Body of pancreas (tissue), 4 donors: ENCODE results near the gene DERA.

Experiments used
- CTCF ChIP-seq, 7 experiments: fragments of 450-650 bp in 4 of 7; fragments of 200-600 bp in 3 of 7; sonication (generic) in 3 of 7; IDR thresholded peaks; one replicate each; pipeline ENCODE4 v1.5.1; 2016 to 2019; ENCODE audit warnings: antibody characterized with exemption in 7 of 7
- POLR2A ChIP-seq, 3 donors: fragments of 450-650 bp; IDR thresholded peaks; one replicate each; pipeline ENCODE4 v1.6.1; 2016; ENCODE audit warnings: antibody characterized with exemption in 3 of 3, mild to moderate bottlenecking in 2 of 3

DNA sequence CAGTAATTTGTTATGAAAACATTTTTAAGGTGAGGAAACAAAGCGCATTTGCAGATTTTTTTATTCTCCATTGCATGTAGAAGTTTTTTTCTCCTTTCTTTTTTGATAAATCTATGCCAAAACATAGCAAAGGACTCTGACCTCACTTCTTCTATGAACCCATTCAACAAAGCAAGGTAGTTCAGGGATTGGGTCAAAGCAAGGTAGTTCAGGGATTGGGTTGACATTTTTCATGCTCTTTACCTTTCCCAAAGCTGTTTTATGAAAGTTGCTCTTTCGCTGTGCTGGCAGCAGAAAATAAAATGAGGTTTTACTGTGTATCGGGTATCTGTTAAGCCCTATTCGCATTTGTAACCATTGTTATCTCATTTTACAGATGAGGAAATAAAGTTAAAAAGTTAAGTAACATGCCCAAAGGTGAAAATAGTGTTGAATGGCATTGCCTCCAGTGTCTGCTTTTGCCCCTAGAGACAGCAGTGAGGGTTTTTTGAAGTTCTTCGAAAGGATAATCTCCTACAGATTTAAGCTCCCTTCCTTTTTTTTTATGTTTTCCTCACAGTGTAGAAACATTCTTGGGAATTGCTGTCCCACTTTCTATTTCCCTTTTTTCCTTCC is 18.4 kb upstream of the DERA start:
- TF ChIP-seq POLR2A (IDR thresholded peaks at IDR 0.05), result no peak
- TF ChIP-seq CTCF (IDR thresholded peaks at IDR 0.05), result no peak
